ENCODE measurements around the gene CTR9. TPM values are rescaled to one million over a fixed set of nuclear protein-coding genes. Genes with fewer than 3 reads are reported as not detected.

The CTR9 gene
- total and polyA plus RNA-seq, 2 of the 13 experiments (the other 11 are each of a cell fraction or from before 2014, with no cell fraction given) = 6.6 to 22.1 TPM

DNA sequence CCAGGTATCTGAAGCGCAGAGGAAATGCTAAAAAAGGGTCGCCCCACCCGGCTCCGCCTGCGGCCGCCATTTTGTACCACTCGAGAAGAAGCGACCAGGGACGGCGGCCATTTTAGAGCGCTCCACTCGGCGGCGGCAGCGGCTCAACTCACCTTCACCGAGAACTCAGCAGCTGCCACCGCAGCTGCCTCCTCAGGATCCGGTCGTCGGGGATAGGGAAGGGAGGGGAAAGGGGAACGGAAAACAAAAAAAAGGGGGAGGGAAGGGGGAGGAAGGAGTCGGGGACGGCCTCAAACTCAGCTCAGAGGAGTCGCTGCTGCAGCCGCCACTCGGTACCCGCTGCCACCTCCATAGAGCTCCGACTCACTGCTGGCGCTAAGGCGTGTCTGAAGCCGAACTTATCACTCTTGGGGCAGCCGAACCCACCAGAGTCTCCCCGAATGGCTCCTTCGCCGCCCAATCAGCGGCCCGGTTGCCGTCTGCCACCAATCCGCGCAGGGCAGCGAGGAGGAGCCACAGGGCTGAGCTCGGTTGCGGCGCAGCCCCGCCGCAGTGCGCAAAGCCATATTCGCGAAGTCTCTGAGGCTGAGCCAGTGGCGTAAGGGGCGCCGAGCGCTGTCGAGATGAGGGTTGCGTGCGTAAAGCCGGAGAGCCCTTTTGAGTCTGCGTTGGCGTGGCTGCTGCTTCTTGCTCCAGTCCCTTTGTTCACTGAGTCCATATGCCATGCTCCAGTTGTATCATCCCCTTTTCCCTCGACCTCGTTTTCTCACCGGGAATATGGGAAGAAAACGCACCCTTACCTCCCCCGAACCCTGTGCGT lies 57.7 kb downstream of the CTR9 start, which contains the start of gene EIF4G2 (continued):
- TF ChIP-seq, protein P1, sequence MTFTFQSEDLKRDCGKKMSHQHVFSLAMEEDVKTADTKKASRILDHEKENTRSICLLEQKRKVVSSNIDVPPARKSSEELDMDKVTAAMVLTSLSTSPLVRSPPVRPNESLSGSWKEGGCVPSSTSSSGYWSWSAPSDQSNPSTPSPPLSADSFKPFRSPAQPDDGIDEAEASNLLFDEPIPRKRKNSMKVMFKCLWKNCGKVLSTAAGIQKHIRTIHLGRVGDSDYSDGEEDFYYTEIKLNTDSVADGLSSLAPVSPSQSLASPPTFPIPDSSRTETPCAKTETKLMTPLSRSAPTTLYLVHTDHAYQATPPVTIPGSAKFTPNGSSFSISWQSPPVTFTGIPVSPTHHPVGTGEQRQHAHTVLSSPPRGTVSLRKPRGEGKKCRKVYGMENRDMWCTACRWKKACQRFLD (CRISPR knock-in tag; IDR thresholded peaks at IDR 0.05; ENCODE audit: borderline replicate concordance) = peak; percentile 74; the same call in 1 of the 2 replicates
- TF ChIP-seq ZNF562 (CRISPR knock-in tag; IDR thresholded peaks at IDR 0.05; ENCODE audit: borderline replicate concordance) = no peak
- TF ChIP-seq, protein P2, sequence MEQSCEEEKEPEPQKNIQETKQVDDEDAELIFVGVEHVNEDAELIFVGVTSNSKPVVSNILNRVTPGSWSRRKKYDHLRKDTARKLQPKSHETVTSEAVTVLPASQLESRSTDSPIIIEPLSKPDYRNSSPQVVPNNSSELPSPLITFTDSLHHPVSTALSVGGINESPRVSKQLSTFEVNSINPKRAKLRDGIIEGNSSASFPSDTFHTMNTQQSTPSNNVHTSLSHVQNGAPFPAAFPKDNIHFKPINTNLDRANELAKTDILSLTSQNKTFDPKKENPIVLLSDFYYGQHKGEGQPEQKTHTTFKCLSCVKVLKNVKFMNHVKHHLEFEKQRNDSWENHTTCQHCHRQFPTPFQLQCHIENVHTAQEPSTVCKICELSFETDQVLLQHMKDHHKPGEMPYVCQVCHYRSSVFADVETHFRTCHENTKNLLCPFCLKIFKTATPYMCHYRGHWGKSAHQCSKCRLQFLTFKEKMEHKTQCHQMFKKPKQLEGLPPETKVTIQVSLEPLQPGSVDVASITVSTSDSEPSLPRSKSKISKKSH (CRISPR knock-in tag; IDR thresholded peaks at IDR 0.05; ENCODE audit: borderline replicate concordance) = peak; percentile 51
- peak; percentile 92 for TF ChIP-seq HNRNPK (IDR thresholded peaks at IDR 0.05; ENCODE audit: low read depth, low read length, poor library complexity, severe bottlenecking)
- TF ChIP-seq MIER3 (CRISPR knock-in tag; IDR thresholded peaks at IDR 0.05; ENCODE audit: borderline replicate concordance) = no peak; the same call in 1 of the 2 replicates
- peak; percentile 29; the same call in 1 of the 2 replicates for TF ChIP-seq ZNF292 (CRISPR knock-in tag; IDR thresholded peaks at IDR 0.05; ENCODE audit: borderline replicate concordance, low read depth)
- TF ChIP-seq HNRNPLL (IDR thresholded peaks at IDR 0.05; ENCODE audit: low read depth, low read length, poor library complexity, severe bottlenecking) = peak; percentile 100
- TF ChIP-seq ZFP36L1 (CRISPR knock-in tag; IDR thresholded peaks at IDR 0.05) = peak; percentile 84; the same call in 1 of the 2 replicates
- peak; percentile 96 for TF ChIP-seq ZMYM4 (CRISPR knock-in tag; IDR thresholded peaks at IDR 0.05)
- no peak for TF ChIP-seq GLI4 (CRISPR knock-in tag; IDR thresholded peaks at IDR 0.05; ENCODE audit: borderline replicate concordance)
- TF ChIP-seq ZNF567 (CRISPR knock-in tag; IDR thresholded peaks at IDR 0.05; ENCODE audit: borderline replicate concordance) = peak; percentile 33; the same call in 1 of the 2 replicates
- TF ChIP-seq, protein P3, sequence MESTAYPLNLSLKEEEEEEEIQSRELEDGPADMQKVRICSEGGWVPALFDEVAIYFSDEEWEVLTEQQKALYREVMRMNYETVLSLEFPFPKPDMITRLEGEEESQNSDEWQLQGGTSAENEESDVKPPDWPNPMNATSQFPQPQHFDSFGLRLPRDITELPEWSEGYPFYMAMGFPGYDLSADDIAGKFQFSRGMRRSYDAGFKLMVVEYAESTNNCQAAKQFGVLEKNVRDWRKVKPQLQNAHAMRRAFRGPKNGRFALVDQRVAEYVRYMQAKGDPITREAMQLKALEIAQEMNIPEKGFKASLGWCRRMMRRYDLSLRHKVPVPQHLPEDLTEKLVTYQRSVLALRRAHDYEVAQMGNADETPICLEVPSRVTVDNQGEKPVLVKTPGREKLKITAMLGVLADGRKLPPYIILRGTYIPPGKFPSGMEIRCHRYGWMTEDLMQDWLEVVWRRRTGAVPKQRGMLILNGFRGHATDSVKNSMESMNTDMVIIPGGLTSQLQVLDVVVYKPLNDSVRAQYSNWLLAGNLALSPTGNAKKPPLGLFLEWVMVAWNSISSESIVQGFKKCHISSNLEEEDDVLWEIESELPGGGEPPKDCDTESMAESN (CRISPR knock-in tag; conservative IDR thresholded peaks at IDR 0.05) = peak; percentile 59
- TF ChIP-seq IKZF4 (CRISPR knock-in tag; IDR thresholded peaks at IDR 0.05; ENCODE audit: borderline replicate concordance, low read depth, not compliant biosample characterization) = peak; percentile 33
- peak; percentile 77; the same call in 1 of the 2 replicates for TF ChIP-seq ZNF556 (CRISPR knock-in tag; IDR thresholded peaks at IDR 0.05; ENCODE audit: borderline replicate concordance)
- TF ChIP-seq, protein P4, sequence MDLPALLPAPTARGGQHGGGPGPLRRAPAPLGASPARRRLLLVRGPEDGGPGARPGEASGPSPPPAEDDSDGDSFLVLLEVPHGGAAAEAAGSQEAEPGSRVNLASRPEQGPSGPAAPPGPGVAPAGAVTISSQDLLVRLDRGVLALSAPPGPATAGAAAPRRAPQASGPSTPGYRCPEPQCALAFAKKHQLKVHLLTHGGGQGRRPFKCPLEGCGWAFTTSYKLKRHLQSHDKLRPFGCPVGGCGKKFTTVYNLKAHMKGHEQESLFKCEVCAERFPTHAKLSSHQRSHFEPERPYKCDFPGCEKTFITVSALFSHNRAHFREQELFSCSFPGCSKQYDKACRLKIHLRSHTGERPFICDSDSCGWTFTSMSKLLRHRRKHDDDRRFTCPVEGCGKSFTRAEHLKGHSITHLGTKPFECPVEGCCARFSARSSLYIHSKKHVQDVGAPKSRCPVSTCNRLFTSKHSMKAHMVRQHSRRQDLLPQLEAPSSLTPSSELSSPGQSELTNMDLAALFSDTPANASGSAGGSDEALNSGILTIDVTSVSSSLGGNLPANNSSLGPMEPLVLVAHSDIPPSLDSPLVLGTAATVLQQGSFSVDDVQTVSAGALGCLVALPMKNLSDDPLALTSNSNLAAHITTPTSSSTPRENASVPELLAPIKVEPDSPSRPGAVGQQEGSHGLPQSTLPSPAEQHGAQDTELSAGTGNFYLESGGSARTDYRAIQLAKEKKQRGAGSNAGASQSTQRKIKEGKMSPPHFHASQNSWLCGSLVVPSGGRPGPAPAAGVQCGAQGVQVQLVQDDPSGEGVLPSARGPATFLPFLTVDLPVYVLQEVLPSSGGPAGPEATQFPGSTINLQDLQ (CRISPR knock-in tag; IDR thresholded peaks at IDR 0.05) = 0 out of 2 replicates have a peak, but pooled peaks have one; percentile 17
- TF ChIP-seq ZNF225 (CRISPR knock-in tag; IDR thresholded peaks at IDR 0.05) = no peak
- peak; percentile 50; the same call in 1 of the 2 replicates for TF ChIP-seq ZNF780A (CRISPR knock-in tag; IDR thresholded peaks at IDR 0.05)

Measured in HepG2 (cell line).